Neural progenitor cell (in vitro differentiated cells): ENCODE results near the gene DNAJC13.

Experiments
- CTCF ChIP-seq: fragments of 200-600 bp; sonication (generic); IDR thresholded peaks from 2 replicates; pipeline ENCODE4 v1.5.1; 2017; ENCODE audit warnings: antibody characterized with exemption, mild to moderate bottlenecking
- EZH2 ChIP-seq: fragments of 200-600 bp; sonication (generic); IDR thresholded peaks from 2 replicates; pipeline ENCODE4 v1.6.1; 2017; ENCODE audit warnings: antibody characterized with exemption, mild to moderate bottlenecking, moderate library complexity

DNA sequence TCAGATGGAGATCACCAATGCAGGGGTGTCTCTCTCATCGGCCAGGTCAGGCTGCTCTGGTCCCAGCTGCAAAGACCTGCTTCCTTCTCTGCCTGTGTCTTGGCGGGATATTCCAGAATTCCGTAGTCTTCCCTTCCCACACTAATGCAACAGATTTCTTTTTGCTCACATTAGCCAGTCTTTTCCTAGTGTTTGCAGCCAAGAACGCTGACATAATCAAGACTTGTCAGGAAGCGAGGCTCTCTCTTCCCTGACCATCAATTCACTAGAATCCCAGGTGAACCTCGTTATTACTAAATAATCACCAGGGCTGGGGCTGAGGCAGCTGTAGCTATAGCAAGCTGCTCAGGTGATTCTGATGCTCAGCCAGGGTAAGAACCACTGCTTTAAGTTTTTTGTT lies 136.5 kb downstream of the DNAJC13 start:
- no peak for TF ChIP-seq CTCF
- no peak for TF ChIP-seq EZH2
